Activated CD4-positive, alpha-beta T cell treated with anti-CD3 and anti-CD28 coated beads for 48 hours (primary cell): ENCODE results near the gene MYOM3.

Experiments used
- DNase-seq: peaks from one replicate; pipeline ENCODE4 v3.0.0-alpha.2; 2020

Gene MYOM3

GRCh38 chr1:24111996-24112779 lies at the start of gene MYOM3:
MYOM3 (minus strand) TSS chr1:24112135; CDS start chr1:24108636, 3,499 bp downstream.
- peak; percentile 77 for DNase-seq

- no peak for DNase-seq
Observed at GRCh38 chr1:24161270-24161669, 49.3 kb upstream of the MYOM3 start.

DNA sequence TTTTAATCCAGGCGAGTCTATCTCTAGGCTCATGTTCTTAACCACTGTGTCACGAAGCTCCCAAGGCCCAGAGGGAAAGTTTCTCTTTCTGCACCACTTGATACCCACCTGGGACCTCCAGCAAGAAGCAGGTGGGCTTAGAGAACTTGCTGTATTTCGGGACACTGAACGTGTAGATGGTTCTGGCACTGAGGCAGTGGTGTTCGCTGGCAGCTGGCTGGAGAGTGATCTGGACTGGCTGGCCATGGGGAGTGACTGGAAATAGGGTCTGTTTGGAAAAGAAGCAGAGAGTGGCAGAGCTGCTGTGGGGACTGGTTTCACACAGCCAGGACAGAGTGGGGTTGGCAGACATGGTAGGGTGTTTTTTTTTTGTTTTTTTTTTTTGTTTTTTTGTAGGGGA lies 47.4 kb upstream of the MYOM3 start:
- DNase-seq = no peak

GRCh38 chr1:24157918-24158481 lies 46.1 kb upstream of the MYOM3 start:
- no peak for DNase-seq

DNA sequence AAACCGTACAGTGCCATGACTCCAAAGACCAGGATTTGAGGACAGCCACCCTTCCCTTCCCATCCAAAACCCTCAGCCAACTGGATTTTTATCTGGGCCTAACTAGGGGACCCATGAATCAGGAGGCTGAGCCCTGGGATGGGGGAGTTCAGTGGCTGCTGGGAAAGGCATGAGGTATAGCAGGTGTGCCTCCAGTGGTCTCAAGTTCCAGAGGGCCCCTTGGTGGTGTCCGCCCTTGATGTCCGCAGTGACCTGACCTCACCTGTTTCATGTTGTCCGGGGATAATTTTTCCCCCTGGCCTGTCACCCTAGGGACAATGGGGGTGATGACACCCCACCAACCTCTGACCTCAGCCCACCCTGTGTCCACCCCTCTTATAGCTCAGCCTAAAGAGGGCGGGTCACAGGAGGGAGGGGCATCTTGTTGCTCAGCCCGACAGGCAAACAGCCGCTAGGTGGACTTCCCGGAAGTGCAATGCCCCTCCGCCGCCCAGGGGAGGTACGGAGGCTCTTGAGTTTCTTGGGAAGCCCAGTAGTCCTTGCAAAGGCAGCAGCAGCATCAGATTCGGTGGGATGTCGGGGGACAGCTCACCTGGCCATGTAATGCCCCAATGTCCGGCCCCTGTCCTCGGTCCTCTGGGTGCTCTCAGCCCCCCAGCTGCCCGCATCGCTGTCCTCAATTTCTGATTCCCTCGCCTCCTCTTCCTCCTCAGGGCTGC lies 44.8 kb upstream of the MYOM3 start:
- no peak for DNase-seq

DNA sequence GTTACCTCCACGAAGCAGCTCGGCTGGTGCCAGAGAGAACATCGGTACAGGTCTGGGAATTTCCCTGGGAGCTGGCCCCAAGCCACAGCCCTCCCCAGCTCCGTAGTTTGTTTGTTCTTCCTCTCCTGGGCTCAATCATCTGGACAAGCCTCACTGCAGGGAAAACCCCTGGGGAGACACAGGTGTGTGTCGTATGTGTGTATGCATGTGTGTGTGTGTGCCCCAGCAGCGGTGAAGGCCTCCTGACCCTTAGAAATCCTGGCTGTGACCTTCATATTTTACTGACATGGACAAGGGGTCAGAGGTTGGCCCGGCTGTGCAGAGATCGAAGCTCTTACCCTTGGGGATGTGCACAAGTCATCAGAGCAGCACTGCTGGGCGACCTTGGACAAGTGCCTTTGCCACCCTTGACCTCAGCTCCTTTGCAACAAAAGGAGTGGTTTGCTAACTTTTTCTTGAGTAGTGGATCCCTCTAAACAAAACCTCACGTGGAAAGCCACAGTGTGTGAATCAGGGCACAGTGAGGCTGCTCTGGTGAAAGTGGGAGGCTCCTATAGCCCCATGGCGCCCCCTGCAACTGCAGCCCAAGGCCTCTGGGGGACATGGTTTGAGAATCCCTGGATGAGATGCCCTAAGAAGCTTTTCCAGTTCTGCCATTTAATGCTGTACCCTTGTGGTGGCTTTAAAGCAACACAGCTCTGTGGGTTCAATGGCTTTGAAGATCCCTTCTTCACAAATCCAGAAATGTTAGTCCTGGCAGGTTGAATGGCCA lies 43.3 kb upstream of the MYOM3 start:
- peak; percentile 40 for DNase-seq

DNA sequence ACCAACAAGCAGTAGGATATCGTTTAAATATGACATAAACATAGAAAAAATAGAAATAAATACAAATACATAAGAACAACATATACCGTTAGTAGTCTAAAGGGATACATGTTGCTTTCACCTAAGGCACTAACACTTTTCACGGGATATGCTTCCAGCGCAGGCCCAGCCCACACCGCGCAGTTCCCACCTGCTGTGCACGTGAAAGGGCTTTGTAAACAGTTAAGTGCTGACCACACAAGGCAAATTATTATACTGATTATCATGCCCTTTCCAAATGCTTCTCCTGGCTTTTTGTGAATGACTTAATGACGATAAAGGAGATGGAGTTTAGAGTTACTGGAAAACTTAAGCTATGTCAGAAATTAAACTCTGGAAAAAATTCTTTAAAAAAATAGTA lies 42.3 kb upstream of the MYOM3 start:
- no peak for DNase-seq

GRCh38 chr1:24152631-24153494 lies 40.9 kb upstream of the MYOM3 start:
- no peak for DNase-seq

- DNase-seq = no peak
Observed at GRCh38 chr1:24151175-24151533, 39.2 kb upstream of the MYOM3 start.

DNA sequence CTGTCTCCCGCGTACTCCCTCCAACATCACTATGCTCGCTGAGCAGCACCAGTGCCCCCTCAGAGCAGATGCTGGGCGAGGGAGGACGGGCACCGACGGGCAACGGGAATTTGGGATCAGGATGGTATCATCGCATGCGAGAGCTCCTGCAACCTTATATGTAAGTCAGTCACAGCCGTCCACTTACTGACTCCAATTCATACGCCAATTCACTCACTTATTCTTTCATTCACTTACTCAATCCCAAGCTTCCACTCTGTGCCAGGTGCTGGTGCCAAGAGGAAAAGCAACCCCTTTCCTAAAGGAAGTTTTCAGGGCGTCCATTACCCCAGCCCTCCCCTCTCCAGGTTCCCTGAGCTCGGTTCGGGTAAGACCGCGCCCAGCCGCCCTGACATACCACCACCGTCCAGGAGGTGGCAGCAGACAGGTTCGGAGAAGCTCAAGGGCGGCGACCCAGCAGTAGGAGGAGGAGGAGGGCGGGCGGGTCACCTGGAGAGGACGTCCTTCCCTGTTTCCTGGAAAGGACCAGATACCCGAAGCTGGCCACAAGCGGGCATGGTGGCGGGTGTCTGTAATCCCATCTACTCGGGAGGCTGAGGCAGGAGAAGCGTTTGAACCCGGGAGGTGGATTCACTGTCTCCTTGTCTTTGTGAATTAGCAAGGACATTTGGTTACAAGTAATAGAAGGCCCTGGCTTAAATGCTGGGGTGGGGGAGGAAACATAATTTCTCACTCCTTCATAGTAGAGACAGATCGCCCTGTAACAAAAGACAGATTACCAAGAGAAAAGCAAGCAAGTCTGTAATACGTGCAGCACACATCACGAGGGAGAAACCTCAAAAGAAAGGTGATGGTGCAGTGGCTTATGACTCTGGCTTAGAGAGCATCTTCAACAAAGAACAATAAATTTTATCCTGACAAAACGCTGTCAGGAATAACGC lies 38.6 kb upstream of the MYOM3 start:
- DNase-seq = peak; percentile 94

DNA sequence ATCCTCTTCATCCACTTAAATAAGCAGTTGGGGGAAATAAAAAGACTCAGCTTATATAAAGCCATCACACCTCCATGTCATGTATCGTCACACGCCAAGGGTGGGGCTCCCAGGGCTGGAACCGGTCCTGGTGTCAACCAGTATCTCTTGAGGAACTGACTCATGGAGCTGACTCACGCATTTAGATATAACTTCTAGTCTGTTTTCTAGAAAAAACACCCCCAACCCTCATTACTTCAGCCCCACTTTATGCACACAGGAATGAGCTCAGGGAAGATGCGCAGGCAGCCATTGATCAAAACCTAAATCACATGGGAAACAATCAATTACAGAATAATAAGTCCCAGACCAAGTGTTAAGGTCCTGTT lies 37.9 kb upstream of the MYOM3 start:
- DNase-seq = peak; percentile 78

DNA sequence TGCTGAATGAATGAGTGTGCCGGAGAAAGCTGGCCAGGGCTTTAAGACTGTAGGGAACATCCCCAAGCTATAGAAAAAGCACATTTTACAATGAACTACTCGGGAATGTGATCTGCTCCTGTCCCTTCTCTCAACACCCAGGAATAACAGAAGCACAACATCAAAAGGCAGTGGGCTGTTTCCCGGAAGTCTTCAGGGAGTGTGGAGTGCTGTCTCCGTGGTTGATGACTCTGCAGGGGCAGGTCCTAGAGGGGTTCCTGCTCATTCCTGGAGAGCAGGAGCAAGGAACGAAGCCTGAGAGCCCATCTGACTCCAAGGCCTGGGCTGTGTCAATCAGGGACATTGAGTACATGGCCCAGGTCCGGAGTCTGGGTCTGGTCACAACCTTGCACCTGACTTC lies 35.9 kb upstream of the MYOM3 start:
- DNase-seq = no peak

- DNase-seq = no peak
Observed at GRCh38 chr1:24147194-24147593, 35.3 kb upstream of the MYOM3 start.

GRCh38 chr1:24142546-24143534 lies 30.9 kb upstream of the MYOM3 start, which contains the start of gene IL22RA1:
IL22RA1 (minus strand) TSS chr1:24143140; CDS start chr1:24143082, 58 bp downstream.
- no peak for DNase-seq

DNA sequence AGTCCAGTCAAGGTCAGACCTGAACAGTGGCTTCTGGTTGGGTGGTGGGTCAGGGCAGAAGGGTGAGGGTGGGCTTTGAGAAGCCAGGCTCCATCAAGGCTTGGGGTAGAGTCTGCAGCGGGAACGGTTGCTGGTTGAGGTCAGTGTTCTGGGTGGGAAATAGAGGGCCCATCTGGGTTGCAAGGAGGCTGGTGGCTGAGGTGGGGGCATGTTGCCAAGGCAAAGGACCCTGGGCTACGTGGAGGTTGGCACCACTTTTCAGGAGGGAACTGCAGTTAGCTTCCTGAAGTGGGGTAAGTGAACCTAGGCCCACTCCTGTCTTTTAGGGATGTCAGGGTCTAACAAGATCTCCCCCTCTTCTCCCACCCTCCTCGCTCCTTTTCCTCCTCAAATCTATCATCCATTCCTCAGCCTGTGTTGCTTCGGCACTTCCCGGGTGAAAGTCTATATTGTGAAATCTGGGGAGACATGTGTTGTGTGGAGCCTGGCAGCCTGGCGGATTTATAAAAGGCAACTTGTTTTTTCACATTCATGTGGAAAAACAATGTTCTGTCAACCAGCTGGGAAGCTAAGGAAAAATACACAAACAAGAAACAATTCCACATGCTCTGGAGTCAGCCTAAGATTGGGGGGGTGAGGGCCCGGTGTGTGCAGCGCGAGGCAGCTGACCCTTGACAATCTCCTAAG lies 29.5 kb upstream of the MYOM3 start:
- DNase-seq = no peak

GRCh38 chr1:24140741-24141181 lies 28.8 kb upstream of the MYOM3 start:
- no peak for DNase-seq

- no peak for DNase-seq
Observed at GRCh38 chr1:24139841-24140425, 28.0 kb upstream of the MYOM3 start.

GRCh38 chr1:24139222-24139489 lies 27.2 kb upstream of the MYOM3 start:
- no peak for DNase-seq
